Astrocyte of the cerebellum (primary cell): ENCODE results near the gene HJV.
A peak's percentile ranks its signal among the peaks of the same experiment; 100 is the strongest.

Source experiments
- DNase-seq: peaks from one replicate; pipeline ENCODE4 v3.0.0-alpha.2; 2011; ENCODE audit warnings: low read depth
- H3K4me3 ChIP-seq: 2 replicates; pipeline ENCODE4 v1.5.1; 2011; ENCODE audit warnings: mild to moderate bottlenecking, low read depth, low read length, moderate library complexity
- in situ Hi-C: cut with HindIII; loops from 2 replicates; pipeline ENCODE4 v1.10.0; 2017; ENCODE audit warnings: low sequenced_read_pairs
- TF ChIP-seq, protein P1 (sequence below): IDR thresholded peaks from 2 replicates; pipeline ENCODE4 v1.5.1; 2012; ENCODE audit warnings: low read length, low read depth, moderate library complexity, mild to moderate bottlenecking; ENCODE audit errors: missing control alignments

Gene HJV

DNA sequence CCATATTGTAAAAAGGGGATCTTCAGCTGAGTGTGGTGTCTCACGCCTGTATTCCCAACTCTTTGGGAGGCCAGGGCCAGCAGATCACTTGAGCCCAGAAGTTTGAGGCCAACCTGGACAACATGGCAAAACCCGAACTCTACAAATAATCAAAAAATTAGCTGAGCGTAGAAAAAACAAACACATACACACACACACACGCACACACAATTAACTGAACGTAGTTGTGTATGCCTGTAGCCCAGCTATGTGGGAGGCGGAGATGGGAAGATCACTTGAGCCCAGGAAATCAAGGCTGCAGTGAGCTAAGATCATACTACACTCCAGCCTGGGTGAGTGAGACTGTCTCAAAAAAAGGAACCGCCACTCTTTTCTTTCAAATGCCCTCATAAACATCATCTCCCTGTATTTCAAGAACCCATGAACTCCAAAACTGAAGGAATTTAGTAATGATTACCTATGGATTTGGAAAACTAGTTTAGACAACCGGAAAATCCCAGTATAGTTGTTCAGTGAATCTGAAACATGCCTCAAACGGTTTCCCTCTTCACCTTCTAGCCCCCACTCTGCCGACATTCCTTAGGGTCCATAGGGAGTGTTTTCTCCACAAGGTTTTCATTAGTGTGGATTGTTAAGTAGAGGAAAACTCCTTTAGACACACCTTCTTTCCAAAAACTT, 29.7 kb downstream of the HJV start:
- peak overlapping the region; percentile 65 for H3K4me3 ChIP-seq

DNA sequence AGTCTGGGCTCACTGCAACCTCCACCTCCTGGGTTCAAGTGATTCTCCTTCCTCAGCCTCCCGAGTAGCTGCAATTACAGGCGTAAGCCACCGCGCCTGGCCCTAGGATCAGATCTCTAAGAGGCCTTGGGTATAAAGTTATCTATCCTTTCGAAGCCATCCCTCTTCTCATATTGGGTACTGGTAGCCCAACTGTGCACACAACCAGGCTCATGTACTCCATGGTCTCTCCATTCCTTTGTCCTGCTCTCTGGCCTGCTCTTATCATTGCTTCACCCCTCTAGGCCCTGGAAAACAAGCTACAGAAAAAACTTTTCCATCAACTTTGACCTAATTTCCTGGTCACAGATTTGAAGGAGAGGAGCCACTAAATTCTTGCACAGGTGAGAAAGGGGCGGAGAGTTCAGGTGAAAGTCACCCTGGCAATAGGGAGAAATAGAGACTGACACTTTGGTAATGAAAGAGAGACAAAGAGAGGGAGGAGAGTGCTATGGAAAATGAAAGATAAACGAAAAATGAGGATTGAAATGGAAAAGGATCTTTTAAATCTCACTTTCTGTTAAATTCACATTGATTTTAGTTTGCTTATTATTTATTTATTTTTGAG, 31.2 kb downstream of the HJV start:
- DNase-seq = no peak
- TF ChIP-seq, protein P1, sequence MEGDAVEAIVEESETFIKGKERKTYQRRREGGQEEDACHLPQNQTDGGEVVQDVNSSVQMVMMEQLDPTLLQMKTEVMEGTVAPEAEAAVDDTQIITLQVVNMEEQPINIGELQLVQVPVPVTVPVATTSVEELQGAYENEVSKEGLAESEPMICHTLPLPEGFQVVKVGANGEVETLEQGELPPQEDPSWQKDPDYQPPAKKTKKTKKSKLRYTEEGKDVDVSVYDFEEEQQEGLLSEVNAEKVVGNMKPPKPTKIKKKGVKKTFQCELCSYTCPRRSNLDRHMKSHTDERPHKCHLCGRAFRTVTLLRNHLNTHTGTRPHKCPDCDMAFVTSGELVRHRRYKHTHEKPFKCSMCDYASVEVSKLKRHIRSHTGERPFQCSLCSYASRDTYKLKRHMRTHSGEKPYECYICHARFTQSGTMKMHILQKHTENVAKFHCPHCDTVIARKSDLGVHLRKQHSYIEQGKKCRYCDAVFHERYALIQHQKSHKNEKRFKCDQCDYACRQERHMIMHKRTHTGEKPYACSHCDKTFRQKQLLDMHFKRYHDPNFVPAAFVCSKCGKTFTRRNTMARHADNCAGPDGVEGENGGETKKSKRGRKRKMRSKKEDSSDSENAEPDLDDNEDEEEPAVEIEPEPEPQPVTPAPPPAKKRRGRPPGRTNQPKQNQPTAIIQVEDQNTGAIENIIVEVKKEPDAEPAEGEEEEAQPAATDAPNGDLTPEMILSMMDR = no peak
- no peak overlapping the region for H3K4me3 ChIP-seq

More for the DNA sequence above, 29.7 kb downstream of the HJV start:
- no peak for DNase-seq
- in situ Hi-C loops = no loop called here
- TF ChIP-seq, protein P1 = no peak

DNA sequence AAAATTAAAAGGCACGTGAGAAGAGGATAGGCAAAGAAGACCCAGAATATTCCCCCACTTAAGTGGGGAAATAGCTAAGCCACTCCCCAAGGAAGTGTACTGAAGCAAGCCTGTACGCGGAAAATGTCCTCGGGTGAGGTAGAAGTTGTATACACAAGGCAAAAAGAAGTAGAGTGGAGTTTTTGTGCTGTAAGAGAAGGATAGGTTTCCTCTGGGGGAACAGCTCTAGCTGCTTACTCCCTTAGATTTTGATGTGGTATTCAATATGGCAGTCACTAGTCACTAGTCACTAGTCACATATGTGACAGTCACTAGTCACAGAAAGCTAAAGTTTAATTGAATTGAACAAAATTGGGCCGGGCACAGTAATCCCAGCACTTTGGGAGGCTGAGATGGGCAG, 32.8 kb downstream of the HJV start:
- H3K4me3 ChIP-seq = no peak overlapping the region
- no peak for DNase-seq
- TF ChIP-seq, protein P1 = no peak
- in situ Hi-C loops = no loop called here

More for the DNA sequence above, 31.2 kb downstream of the HJV start:
- in situ Hi-C loops = no loop called here

DNA sequence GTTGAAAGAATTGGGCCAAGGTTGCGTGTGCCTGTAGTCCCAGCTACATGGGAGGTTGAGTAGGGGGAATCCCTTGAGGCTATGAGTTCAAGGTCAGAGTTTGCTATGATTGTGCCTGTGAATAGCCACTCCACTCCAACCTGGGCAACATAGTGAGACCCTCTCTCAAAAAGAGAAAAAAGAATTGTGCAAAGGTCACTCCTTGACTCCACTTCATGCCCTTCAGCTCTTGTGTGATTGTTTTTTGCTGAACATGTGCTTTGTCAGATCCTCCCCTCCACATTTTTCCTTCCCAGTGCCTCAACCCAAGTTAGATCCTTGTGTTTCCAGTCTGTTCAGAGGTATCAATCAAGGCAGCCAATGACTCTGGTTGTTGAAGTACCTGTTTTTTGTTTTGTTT, 33.6 kb downstream of the HJV start:
- DNase-seq = no peak
- H3K4me3 ChIP-seq = no peak overlapping the region
- in situ Hi-C loops = no loop called here
- TF ChIP-seq, protein P1 = no peak

DNA sequence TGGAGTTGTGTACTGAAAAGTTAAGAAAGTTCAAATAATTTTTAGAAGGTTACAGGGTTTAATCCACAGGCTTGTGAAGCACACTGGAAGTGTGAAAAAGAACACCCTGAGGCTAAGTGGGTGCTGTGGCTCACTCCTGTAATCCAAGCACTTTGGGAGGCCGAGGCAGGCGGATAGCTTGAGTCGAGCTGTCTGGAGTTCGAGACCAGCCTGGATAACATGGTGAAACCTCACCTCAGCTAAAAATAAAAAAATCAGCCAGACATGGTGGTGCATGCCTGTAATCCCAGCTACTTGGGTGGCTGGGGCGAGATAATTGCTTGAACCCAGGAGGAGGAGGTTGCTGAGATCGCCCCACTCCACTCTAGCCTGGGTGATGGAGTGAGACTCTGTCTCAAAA, 35.0 kb downstream of the HJV start:
- TF ChIP-seq, protein P1 = no peak
- in situ Hi-C loops = no loop called here
- no peak for DNase-seq
- no peak overlapping the region for H3K4me3 ChIP-seq

DNA sequence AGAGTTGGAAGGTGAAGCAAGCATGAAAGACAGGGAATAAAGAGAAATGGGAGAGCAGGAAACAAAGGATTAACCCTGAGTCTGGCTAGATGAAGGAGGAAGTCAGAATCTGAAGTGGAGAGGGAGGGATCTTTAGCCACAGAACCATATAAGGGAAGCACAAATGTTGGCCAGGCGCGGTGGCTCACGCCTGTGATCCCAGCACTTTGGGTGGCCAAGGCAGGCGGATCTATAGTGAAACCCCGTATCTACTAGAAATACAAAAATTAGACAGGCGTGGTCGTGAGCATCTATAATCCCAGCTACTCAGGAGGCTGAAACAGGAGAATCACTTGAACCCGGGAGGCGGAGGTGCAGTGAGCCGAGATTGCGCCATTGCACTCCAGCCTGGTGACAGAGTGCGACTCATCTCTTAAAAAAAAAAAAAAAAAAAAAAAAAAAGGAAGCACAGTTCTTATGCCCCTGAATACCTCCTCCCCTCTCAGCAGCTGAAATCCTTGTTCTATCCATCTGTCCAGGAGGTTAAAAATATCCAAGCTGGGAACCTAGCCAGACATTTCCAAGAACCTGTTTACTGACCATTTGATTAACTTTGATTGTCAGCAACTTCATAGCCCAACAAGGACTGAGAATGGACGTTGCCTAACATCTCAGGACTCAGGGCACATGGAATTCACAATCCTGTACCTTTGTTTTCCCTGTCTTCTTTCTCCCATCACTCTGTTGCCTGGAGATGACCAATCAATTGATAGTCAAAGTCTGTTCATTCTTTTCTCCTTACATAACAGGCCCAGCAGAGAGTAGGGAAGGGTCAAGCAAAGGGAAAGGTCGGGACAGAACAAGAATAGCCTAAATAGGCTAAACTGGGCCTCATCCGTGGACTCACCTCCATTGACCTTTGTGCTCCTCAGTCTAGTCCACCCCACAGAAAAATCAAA, 35.8 kb downstream of the HJV start:
- in situ Hi-C loops = no loop called here
- TF ChIP-seq, protein P1 = no peak
- H3K4me3 ChIP-seq = no peak overlapping the region
- no peak for DNase-seq
